Fibroblast of skin of abdomen (primary cell): ENCODE data around the gene COQ4.

Experiments used
- DNase-seq: peaks from one replicate; pipeline ENCODE4 v3.0.0-alpha.2; 2013

The COQ4 gene

GRCh38 chr9:128340691-128341434, 18.2 kb downstream of the COQ4 start:
- DNase-seq: no peak

DNA sequence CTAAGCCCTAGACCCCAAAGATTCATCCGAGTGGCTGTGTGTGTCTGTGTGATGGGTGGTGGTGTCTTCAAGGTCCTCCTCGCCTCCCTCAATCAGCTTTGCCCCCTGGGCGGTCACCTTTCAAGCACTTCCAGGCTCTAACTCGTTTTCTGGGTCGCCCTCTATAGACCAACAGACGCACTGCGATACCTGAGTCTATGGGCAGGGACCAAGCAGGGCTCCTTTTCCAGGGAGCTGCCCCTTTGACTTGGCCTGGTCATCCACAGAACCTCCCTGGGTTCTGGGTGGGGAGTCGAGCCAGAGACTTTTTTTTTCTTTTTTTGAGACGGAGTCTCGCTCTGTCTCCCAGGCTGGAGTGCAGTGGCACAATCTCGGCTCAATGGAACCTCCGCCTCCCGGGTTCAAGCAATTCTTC, 18.8 kb downstream of the COQ4 start:
- DNase-seq: peak; percentile 58

DNA sequence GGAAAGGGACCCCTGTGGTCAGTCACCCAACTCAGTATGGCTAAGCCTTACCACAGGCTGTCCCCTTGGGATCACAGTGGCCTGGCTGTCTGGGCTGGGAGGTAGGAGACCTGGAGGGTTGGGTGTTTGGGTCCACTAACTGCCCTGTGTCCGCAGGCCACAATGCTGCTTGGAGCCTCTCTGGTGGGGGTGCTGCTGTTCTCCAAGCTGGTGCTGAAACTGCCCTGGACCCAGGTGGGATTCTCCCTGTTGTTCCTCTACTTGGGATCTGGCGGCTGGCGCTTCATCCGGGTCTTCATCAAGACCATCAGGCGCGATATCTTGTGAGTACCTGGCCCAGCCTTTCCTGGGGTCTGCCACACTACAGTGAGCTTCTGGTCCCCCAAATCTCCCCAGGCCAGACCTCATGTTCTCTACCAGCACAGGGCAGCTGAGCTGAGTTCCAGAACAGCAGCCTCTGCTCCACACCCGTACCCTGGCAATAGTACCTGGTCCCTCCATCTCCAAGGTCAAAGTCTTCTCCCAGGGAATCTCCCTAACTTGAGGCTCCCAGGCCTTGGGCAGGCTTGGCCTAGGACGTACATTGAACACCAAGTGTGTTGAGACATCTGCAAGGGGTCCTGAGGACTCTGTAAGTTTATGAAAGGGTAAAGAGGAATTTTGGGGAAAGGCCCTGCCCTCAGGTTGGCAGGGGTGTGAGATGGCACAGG, 20.5 kb downstream of the COQ4 start:
- DNase-seq: no peak

- DNase-seq: no peak
Observed at GRCh38 chr9:128343855-128344254, 21.2 kb downstream of the COQ4 start.

DNA sequence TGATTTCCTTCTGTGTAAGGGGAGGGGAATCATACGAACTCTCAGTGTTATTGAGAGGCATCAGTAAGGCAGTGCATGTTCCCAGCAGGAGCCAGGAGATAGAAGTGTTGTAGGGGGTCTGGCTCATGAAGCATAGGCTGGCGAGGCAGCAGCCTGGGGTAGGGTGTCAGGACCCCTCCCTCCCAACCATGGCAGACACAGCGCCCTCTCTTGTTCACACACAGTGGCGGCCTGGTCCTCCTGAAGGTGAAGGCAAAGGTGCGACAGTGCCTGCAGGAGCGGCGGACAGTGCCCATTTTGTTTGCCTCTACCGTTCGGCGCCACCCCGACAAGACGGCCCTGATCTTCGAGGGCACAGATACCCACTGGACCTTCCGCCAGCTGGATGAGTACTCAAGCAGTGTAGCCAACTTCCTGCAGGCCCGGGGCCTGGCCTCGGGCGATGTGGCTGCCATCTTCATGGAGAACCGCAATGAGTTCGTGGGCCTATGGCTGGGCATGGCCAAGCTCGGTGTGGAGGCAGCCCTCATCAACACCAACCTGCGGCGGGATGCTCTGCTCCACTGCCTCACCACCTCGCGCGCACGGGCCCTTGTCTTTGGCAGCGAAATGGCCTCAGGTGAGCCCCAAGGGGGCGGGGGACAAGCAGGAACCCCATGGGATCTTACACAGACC, 22.4 kb downstream of the COQ4 start:
- DNase-seq: no peak

DNA sequence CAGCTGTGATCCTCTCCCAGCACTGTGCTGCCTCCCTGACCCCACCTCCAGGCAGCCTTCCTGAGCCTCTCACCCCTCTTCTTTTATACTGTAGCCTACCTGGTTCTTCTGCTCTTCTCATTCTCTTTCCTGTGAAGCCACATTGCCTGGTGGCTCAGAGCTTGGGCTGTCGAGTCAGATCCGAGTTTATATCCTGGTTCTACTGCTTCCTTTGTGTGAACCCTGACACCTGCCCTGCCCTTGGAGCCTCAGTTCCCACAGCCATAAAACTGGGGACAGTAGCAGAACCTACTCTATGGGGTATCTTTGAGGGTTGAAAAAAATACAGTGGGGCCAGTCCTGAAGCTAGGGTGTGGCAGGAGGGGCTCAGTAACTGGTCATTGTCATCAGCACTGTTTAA, 26.5 kb downstream of the COQ4 start:
- no peak for DNase-seq

GRCh38 chr9:128349772-128350171, 27.1 kb downstream of the COQ4 start:
- DNase-seq: no peak

DNA sequence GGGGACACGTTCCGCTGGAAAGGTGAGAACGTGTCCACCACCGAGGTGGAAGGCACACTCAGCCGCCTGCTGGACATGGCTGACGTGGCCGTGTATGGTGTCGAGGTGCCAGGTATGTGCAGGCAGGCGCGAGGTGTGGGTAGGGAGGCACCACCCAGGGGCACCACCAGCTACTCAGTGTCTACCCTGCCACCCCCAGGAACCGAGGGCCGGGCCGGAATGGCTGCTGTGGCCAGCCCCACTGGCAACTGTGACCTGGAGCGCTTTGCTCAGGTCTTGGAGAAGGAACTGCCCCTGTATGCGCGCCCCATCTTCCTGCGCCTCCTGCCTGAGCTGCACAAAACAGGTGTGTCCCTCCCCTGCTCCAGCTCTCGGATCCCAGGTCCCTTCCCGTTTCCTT, 32.8 kb downstream of the COQ4 start:
- DNase-seq: no peak

DNA sequence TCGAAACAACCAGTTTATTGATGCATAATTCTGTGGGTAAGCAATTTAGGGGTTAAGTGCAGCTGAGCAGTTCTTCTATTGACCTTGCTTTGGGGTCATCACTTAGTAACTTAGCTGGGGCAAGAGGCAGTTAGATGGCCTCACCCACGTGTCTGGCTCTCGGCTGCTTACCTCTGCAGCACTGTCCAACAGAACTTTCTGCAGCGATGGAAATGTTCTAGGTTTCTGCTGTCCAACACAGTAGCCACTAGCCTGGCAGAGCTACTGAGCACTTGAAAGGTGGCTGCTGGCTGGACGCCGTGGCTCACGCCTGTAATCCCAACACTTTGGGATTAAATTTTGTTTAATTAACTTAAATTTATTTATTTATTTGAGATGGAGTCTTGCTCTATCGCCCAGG, 35.5 kb downstream of the COQ4 start:
- DNase-seq: no peak

- DNase-seq: no peak
Observed at GRCh38 chr9:128358861-128359260, 36.2 kb downstream of the COQ4 start.

GRCh38 chr9:128360826-128361225, 38.2 kb downstream of the COQ4 start:
- DNase-seq: no peak

DNA sequence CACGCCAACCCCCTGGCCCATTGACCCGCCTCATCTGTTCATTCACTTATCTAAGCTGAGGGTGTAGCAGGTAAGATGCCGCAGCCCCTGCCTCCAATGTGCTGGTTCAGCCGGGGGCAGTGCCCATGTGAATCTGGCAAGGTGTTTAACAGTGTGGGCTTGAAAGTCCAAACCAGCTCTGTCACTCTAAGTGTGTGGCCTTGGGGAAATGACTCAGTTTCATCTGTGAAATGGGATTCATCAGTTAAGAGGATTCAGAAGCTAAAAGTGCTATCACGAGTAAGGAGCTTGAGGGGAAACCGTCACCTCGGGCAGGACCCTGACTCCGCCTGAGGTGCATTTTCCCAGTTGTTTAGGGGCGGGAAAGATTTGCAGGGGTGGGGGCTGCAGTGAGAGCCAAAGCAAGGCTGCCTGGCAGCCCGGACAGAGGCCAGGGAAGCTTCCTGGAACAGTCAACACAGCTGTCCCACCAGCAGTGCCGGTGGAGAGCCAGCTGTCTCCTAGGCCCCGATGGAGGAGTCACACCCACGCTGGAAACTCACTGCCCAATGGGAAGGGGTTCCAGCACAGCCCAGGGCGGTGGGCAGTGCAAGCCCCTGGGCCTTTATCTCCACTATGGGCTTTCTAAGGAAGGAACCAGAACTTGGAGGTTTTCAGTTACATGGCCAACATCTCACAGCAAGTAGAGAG, 38.8 kb downstream of the COQ4 start:
- no peak for DNase-seq

GRCh38 chr9:128361986-128362646, 39.5 kb downstream of the COQ4 start:
- peak; percentile 81 for DNase-seq

DNA sequence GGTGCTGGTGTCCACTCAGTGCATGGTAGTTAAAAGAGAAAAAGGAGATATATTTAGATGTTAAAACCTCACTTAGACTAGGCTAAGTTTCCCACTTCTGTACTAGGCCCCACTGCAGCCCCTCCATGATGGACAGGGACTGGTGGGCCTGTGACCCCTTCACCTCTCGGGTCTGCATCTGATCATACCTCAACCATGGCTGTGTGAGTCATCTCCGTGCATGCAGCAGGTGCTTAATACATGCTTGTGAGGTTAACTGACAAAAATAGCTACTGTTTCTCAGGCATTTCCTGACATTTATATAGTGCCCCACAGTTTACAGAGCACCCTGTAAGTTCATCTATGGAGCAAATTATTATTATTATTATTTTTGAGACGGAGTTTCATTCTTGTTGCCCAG, 40.1 kb downstream of the COQ4 start:
- no peak for DNase-seq

DNA sequence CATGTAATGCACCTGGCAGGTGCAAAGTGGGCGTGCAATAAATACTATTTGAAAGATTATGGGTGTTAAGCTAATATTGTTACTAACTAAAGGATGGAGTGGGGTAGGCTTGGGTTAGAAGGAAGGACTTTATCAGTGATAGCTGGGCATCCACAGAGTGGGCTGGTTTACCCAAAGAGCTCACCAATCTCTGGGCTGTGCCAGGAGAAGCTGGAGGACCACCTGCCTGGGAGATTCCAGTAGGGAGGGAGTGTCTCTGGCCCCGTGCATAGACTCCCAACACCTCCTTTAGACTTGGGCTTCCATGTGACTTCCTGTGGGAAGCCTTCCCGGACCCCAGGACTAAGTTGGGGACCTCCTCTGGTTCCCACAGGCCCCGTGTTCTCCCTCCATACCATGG, 42.9 kb downstream of the COQ4 start:
- no peak for DNase-seq

DNA sequence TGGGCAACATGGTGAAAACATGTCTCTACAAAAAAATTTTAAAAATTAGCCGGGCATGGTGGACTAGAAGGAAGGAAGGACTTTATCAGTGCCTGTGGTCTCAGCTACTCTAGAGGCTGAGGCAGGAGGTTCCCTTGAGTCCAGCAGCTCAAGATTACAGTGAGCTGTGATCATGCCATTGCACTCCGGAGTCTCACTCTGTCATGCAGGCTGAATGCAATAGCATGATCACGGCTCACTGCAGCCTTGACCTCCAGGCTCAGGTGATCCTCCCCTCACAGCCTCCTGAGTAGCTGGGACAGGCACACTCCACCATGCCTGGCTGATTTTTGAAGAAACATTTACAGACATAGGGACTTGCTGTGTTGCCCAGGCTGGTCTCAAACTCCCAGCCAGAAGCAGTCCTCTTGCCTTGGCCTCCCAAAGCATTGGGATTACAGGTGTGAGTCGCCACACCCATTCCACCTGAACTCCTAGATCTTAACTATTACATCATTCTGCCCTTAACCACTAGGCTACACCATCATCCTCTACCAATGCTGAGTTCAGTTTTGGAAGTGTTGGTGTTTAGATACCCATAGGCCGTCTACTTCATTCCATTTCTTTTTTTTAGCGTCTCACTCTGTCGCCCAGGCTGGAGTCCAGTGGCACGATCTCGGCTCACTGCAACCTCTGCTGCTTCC, 46.5 kb downstream of the COQ4 start:
- no peak for DNase-seq

DNA sequence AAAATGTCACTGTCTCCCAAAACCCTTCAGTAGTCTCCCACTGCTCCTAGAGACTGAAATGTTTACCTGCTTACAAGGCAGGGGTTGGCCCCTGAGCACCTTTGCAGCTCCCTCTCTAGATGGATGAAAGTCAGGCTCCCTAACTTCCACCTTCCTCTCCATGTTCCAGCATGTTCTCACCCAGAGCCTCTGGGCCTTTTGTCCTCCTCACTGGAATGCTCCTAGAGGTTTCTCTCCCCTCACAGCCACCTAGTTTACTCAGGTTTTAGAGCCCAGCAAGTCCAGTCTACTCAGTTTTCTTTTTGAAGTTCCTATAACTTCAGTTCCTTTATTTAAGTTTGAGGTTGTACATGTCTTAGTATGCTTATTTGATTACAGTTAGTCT, 47.7 kb downstream of the COQ4 start:
- DNase-seq: no peak

GRCh38 chr9:128370752-128371629, 48.4 kb downstream of the COQ4 start, which contains the start of gene URM1:
URM1 (plus strand) TSS chr9:128371374; CDS start chr9:128371381, 7 bp downstream.
- peak; percentile 97 for DNase-seq

DNA sequence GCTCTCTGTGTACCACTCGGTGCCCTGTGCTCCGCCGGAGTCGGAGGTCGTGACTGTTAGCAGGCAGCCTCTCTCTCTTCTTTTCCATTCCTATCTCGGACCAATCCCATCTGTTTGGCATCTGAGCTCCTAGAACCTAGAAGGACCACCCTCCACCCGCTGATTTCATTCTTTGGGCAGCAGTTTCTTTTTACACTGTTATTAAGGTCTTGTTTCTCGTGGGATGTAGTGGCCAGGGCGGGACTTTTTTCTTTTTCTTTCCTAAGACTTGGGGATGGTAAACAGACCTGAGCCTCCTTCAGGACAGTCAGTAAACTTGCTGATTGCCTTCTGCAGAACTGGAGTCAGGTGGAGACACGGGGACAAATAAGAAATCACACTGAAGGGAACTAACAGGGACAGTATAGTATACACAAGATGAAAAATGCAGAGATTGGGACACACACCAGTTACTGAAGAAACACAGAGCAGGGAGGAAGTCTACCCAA, 49.0 kb downstream of the COQ4 start:
- DNase-seq: no peak

DNA sequence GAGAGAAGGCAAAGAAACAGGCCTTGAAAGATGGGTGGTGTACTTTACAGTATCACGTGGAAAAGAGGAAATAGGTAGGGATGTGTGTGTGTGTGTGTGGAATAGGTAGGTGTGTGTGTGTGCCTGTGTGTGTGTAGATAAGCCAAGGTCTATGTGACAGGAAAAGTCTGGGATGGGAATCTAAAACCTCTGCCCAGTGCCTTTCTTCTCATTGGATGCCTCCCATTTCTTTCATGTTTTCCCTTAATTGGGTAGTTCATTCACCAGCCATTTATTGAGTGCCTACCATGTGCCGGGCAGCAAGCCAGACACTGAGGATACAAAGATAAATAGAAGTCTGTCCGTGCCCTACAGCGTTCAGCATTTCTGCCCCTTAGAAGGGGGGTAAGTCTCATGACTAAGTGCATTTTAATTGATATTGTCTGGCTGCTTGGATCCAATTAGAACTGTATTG, 49.6 kb downstream of the COQ4 start:
- no peak for DNase-seq

DNA sequence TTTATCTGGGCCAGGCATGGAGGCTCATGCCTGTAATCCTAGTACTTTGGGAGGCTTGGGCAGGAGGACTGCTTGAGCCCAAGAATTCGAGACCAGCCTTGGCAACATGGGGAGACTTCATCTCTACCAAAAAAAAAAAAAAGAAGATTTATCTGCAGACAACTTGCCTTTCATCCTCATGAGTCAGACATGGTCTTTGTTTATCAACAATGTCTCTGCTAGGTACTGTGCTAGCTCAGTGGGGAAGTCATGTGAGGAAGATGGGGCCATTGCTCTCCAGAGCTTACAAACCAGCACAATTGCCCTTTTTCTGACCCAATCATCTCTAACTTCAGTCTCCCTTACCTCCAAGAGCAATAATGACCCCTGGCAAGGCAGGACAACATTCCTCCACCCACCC, 50.1 kb downstream of the COQ4 start:
- DNase-seq: no peak
